ENCODE results near the gene C1orf21. TPM values are rescaled to one million over a fixed set of nuclear protein-coding genes. Genes with fewer than 3 reads are reported as not detected.

Gene C1orf21
- total and polyA plus RNA-seq, 2 donors (not counting 3 experiments of a cell fraction or from before 2014, with no cell fraction given): 0.79 to 8.5 TPM

DNA sequence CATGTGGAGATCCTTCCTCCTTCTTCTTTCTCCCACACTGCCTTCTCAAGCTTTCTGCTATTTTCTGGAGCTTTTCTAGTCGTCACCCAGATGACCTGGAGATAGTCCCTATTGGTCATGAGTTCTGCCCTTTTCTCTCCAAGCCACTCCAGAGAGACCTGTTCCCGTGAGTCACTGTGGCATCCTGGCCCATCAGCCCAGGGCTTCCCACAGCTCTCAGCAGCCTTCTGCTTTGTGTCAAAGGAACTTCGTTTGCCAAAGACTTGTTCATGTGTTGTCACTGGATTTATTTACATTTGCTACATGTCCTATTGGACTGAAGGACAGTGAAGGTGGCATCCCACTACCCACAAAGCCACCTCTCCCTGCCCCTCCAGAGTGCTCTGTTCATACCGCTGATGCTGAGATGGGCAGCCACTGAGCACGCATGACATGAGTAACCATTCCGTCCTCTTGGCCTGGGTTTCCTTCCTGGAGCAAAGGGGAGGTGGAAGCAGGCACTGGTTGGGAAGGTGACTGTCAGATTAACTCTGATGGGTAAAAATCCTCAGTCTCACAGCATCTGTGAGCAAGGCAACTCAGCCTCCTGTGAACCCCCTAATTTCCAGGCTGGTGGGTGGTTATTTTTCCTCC is 248.6 kb downstream of the C1orf21 start:
- Histone ChIP-seq H3K9ac (replicated peaks; ENCODE audit: extremely low read depth, insufficient read depth, low read length) (no peak overlapping the region), H4K20me1 (replicated peaks; ENCODE audit: control insufficient read depth, extremely low read depth, insufficient read depth, low read length) (no peaks in the 10 kb centered on the region), H3K27ac (ENCODE audit: insufficient read depth, low read depth, low read length) (no peak overlapping the region), H3K4me3 (replicated peaks in 1 of 3; ENCODE audit: insufficient read depth in 1 of 3, low read depth in 1 of 3, low read length in 3 of 3) (no peak overlapping the region), H3K36me3 (ENCODE audit: control insufficient read depth in 2 of 2, extremely low read depth in 1 of 2, insufficient read depth in 2 of 2, low read length in 2 of 2) (no peaks in the 10 kb centered on the region), H3K9me1 (replicated peaks; ENCODE audit: control insufficient read depth, extremely low read depth, insufficient read depth, low read length) (no peaks in the 10 kb centered on the region), H3K4me1 (ENCODE audit: control insufficient read depth, extremely low read depth, insufficient read depth, low read length) (no peaks in the 10 kb centered on the region), H3K27me3 (ENCODE audit: control insufficient read depth in 2 of 2, insufficient read depth in 2 of 2, low read length in 2 of 2) (no peaks in the 10 kb centered on the region), H3K79me2 (ENCODE audit: control insufficient read depth, insufficient read depth, low read length) (no peaks in the 10 kb centered on the region), H3K9me3 (replicated peaks; ENCODE audit: control insufficient read depth, insufficient read depth, low read length) (no peaks in the 10 kb centered on the region), H3K4me2 (ENCODE audit: insufficient read depth, low read length) (no peak overlapping the region), H2AFZ (ENCODE audit: low read depth, low read length) (no peak overlapping the region)
- BruUV-seq (replicated peaks): no TSS peak
- POLR2A ChIA-PET: no interaction called here
- intact Hi-C loops (cut with micrococcal nuclease): no loop called here
- DNase-seq (ENCODE audit: low read depth, low spot score): no peak
- dilution Hi-C loops (cut with MboI; ENCODE audit: extremely low pct_ligation_motif_present, low sequenced_read_pairs): no loop called here
- no peak for FAIRE-seq
- no peak for TF ChIP-seq CTCF (IDR thresholded peaks at IDR 0.05; ENCODE audit: extremely low read depth in 1 of 2, insufficient read depth in 1 of 2, low read depth in 1 of 2, low read length in 2 of 2)
- no peak for TF ChIP-seq POLR2A (IDR thresholded peaks at IDR 0.05; ENCODE audit: low read depth, low read length)
- no peak for TF ChIP-seq MYC (IDR thresholded peaks at IDR 0.05; ENCODE audit: low read depth, low read length)
- no peak for TF ChIP-seq EZH2 (IDR thresholded peaks at IDR 0.05; ENCODE audit: borderline replicate concordance, low read depth, low read length, severe bottlenecking)
- TF ChIP-seq GATA2 (IDR thresholded peaks at IDR 0.05; ENCODE audit: insufficient read depth, insufficient read length, low read depth, low read length): no peak
- TF ChIP-seq, protein P1, sequence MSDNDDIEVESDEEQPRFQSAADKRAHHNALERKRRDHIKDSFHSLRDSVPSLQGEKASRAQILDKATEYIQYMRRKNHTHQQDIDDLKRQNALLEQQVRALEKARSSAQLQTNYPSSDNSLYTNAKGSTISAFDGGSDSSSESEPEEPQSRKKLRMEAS (IDR thresholded peaks at IDR 0.05; ENCODE audit: insufficient read depth, insufficient read length): no peak
- no peak for TF ChIP-seq FOS (IDR thresholded peaks at IDR 0.05; ENCODE audit: borderline replicate concordance, insufficient read depth, low read length)
- no peak for TF ChIP-seq JUN (IDR thresholded peaks at IDR 0.05; ENCODE audit: borderline replicate concordance, insufficient read depth, insufficient read length, low read depth)
- TF ChIP-seq POLR2AphosphoS5 (IDR thresholded peaks at IDR 0.05; ENCODE audit: insufficient read depth, low read depth, low read length): no peak
- CTCF ChIA-PET: interaction anchor here (1.5 kb wide), 1 partner anchor 28 kb away, joined by 4 read pairs; no protein-coding TSS in a partner anchor
